GM12878 (cell line): ENCODE measurements around the gene CELF6. TPM values are rescaled to one million over a fixed set of nuclear protein-coding genes. Genes with fewer than 3 reads are reported as not detected.

Experiments used
- ATAC-seq: fragments of 200-7000 bp; cut with Tn5 transposase; 3 replicates; pipeline ENCODE4 v1.9.1; 2020; ENCODE audit warnings: mild to moderate bottlenecking, moderate library complexity
- BruUV-seq: library from RNA; stranded (reverse); fragments of 400-500 nt; replicated peaks from 2 replicates; lab custom pipeline; 2021; lab: Mats Ljungman, UMichigan
- CTCF ChIA-PET: fragments of 300-600 bp; sonication (Branson Sonifier 250); formaldehyde crosslinking; extraction: SDS; loops from one replicate; lab custom pipeline; 2021; ENCODE audit warnings: inconsistent platforms; lab: Yijun Ruan, JAX
- POLR2A ChIA-PET: fragments of 350-600 bp; formaldehyde crosslinking; extraction: SDS; loops from one replicate; lab custom pipeline; 2021; ENCODE audit warnings: inconsistent platforms; lab: Charles Lee
- RAD21 ChIA-PET: fragments of 300-600 bp; sonication (Branson Sonifier 250); formaldehyde crosslinking; loops from one replicate; lab custom pipeline; 2023; ENCODE audit warnings: antibody characterized with exemption; ENCODE audit not compliant: unreplicated experiment; lab: Charles Lee
- SMC1A ChIA-PET: fragments of 300-600 bp; sonication (Branson Sonifier 250); formaldehyde crosslinking; loops from one replicate; lab custom pipeline; 2023; ENCODE audit not compliant: unreplicated experiment, uncharacterized antibody; lab: Charles Lee
- DNase-seq: peaks from one replicate; pipeline ENCODE4 v3.0.0-alpha.2; 2011; ENCODE audit warnings: low read depth, low spot score
- FAIRE-seq: peaks from 3 replicates; lab custom pipeline; 2011; peaks lifted over from hg19 to GRCh38; lab: Jason Lieb, UNC
- H2AFZ ChIP-seq: 2 replicates; pipeline ENCODE4 v1.6.0; 2011; ENCODE audit warnings: low read depth, low read length, control low read depth; ENCODE audit not compliant: control insufficient read depth
- H3K27ac ChIP-seq: 2 replicates; pipeline ENCODE4 v1.5.1; 2011; ENCODE audit warnings: control low read depth; ENCODE audit not compliant: control insufficient read depth, insufficient read depth
- H3K27me3 ChIP-seq, 2 experiments: replicated peaks in 1 of 2; 2 replicates each; pipeline versions ENCODE4 v1.6.0 to v1.6.1; 2011; ENCODE audit warnings: low read length in 1 of 2; ENCODE audit not compliant: control insufficient read depth in 2 of 2, insufficient read depth in 2 of 2
- H3K36me3 ChIP-seq, 2 experiments: 2 replicates each; pipeline ENCODE4 v1.5.1; 2011; ENCODE audit warnings: low read length in 1 of 2; ENCODE audit not compliant: control insufficient read depth in 2 of 2, insufficient read depth in 2 of 2
- H3K4me1 ChIP-seq: 2 replicates; pipeline ENCODE4 v1.6.1; 2011; ENCODE audit warnings: mild to moderate bottlenecking, low read length, moderate library complexity, mixed read lengths; ENCODE audit not compliant: control insufficient read depth, insufficient read depth
- H3K4me2 ChIP-seq: 2 replicates; pipeline ENCODE4 v1.6.0; 2011; ENCODE audit warnings: control low read depth; ENCODE audit not compliant: control insufficient read depth, insufficient read depth
- H3K4me3 ChIP-seq: fragments of 200-600 bp; sonication (generic); 2 replicates; pipeline ENCODE4 v1.5.1; 2016
- H3K79me2 ChIP-seq: 2 replicates; pipeline ENCODE4 v1.6.0; 2011; ENCODE audit warnings: low read length; ENCODE audit not compliant: control insufficient read depth, insufficient read depth
- H3K9ac ChIP-seq: 2 replicates; pipeline ENCODE4 v1.8.0; 2011; ENCODE audit warnings: low read length, control low read depth, mixed read lengths; ENCODE audit not compliant: control insufficient read depth, insufficient read depth
- H3K9me3 ChIP-seq: replicated peaks from 3 replicates; pipeline ENCODE4 v1.5.1; 2011; ENCODE audit warnings: mild to moderate bottlenecking, low read length; ENCODE audit not compliant: control insufficient read depth, insufficient read depth
- H4K20me1 ChIP-seq: 2 replicates; pipeline ENCODE4 v1.6.0; 2011; ENCODE audit not compliant: control insufficient read depth, insufficient read depth
- CEBPB ChIP-seq, 2 experiments: fragments of 150-350 bp in 1 of 2; IDR thresholded peaks; 2 replicates each; pipeline ENCODE4 v1.6.1; 2012 to 2014; ENCODE audit warnings: low read depth in 2 of 2, low read length in 2 of 2, borderline replicate concordance in 1 of 2, inconsistent platforms in 1 of 2
- EED ChIP-seq: sonication (generic); IDR thresholded peaks from 2 replicates; pipeline ENCODE4 v1.6.1; 2016; ENCODE audit warnings: antibody characterized with exemption, low read depth
- IRF4 ChIP-seq: IDR thresholded peaks from 2 replicates; pipeline ENCODE4 v1.6.1; 2011; ENCODE audit warnings: low read depth, low read length
- SIN3A ChIP-seq: IDR thresholded peaks from 2 replicates; pipeline ENCODE4 v1.6.1; 2012; ENCODE audit warnings: low read depth, low read length, improper control_type of control experiment
- SREBF1 ChIP-seq: IDR thresholded peaks from 2 replicates; pipeline ENCODE4 v1.6.1; 2012; ENCODE audit warnings: mild to moderate bottlenecking, low read length
- YBX1 ChIP-seq: fragments of 450-650 bp; IDR thresholded peaks from 2 replicates; pipeline ENCODE4 v1.6.1; 2016; ENCODE audit warnings: antibody characterized with exemption
- WGBS: methylation state at CpG from one replicate; pipeline ENCODE4 v1.1.6; 2016; ENCODE audit warnings: low lambda C conversion rate; ENCODE audit not compliant: insufficient replicate concordance, insufficient coverage; ENCODE audit errors: missing lambda C conversion rate; 5-methylcytosine and 5-hydroxymethylcytosine counted together
- in situ Hi-C: fragments of 300-500 bp; cut with MboI; formaldehyde crosslinking; loops from 9 replicates; pipeline ENCODE4 v1.14.3; 2018; ENCODE audit warnings: mixed read lengths
- intact Hi-C: fragments of 100-400 bp; cut with micrococcal nuclease; formaldehyde crosslinking; loops from one replicate; pipeline ENCODE4 v1.14.2; 2022; ENCODE audit not compliant: unreplicated experiment
- polyA plus RNA-seq, 11 experiments: library from polyadenylated mRNA; depleted of rRNA in 4 of 11; unstranded in 6 of 11; stranded (reverse) in 5 of 11; fragments of >200 nt; fragmentation: Nextera tagmentation in 4 of 11; fragmentation: Illumina TruSeq in 1 of 11; extraction: Ambion mirVana in 4 of 11; extraction: Trizol in 1 of 11; gene quantifications; 1 replicate in 1 of 11; 2 replicates in 10 of 11; pipeline versions ENCODE4 v1.2.1 to v1.2.3, GENCODE V29; 2011 to 2016; ENCODE audit warnings: inconsistent platforms in 2 of 11, missing spikeins in 2 of 11, low read depth in 1 of 11
- total RNA-seq, 4 experiments: library from RNA; depleted of rRNA in 3 of 4; stranded (reverse); fragments of >200 nt in 3 of 4; fragmentation: Illumina TruSeq in 1 of 4; extraction: Trizol in 1 of 4; gene quantifications; 2 replicates each; pipeline versions ENCODE4 v1.2.1 to v1.2.3, GENCODE V29; 2013 to 2021
- TF ChIP-seq, protein P1 (sequence below): fragments of 450-650 bp; IDR thresholded peaks from 2 replicates; pipeline ENCODE4 v1.6.1; 2016; ENCODE audit warnings: mild to moderate bottlenecking, moderate library complexity, borderline replicate concordance
- TF ChIP-seq, protein P2 (sequence below): IDR thresholded peaks from 2 replicates; pipeline ENCODE4 v1.6.1; 2012; ENCODE audit warnings: low read depth, low read length, improper control_type of control experiment
- TF ChIP-seq, protein P3 (sequence below): IDR thresholded peaks from 2 replicates; pipeline ENCODE4 v1.6.1; 2012; ENCODE audit warnings: low read length, inconsistent platforms
- TF ChIP-seq, protein P4 (sequence below): fragments of 450-650 bp; IDR thresholded peaks from 2 replicates; pipeline ENCODE4 v1.6.1; 2016; ENCODE audit warnings: mild to moderate bottlenecking

The CELF6 gene
- total and polyA plus RNA-seq, 10 of the 15 experiments (the other 5 are each of a cell fraction or from before 2014, with no cell fraction given), result 0.06 to 0.54 (median 0.23) TPM; not detected in 1

DNA sequence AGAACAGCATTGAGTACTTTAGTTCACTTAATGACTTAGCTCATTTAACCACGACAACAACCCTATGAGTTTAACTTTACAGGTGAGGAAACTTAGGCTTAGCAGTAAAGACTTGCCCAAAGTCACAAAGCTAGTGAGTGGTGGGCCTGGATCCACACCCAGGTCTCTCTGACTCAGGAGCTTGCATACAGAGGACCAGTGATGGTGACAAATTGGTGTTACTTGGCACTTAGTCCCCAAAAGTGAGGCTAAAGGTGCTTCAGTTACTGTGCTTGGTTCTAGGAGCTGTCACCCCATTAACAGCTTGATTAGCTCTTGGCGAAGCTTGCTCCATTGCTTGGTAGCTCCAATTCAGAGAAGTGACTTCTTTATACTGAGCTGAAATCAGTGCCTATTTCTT lies 6.1 kb downstream of the CELF6 start (continued):
- TF ChIP-seq, protein P1, sequence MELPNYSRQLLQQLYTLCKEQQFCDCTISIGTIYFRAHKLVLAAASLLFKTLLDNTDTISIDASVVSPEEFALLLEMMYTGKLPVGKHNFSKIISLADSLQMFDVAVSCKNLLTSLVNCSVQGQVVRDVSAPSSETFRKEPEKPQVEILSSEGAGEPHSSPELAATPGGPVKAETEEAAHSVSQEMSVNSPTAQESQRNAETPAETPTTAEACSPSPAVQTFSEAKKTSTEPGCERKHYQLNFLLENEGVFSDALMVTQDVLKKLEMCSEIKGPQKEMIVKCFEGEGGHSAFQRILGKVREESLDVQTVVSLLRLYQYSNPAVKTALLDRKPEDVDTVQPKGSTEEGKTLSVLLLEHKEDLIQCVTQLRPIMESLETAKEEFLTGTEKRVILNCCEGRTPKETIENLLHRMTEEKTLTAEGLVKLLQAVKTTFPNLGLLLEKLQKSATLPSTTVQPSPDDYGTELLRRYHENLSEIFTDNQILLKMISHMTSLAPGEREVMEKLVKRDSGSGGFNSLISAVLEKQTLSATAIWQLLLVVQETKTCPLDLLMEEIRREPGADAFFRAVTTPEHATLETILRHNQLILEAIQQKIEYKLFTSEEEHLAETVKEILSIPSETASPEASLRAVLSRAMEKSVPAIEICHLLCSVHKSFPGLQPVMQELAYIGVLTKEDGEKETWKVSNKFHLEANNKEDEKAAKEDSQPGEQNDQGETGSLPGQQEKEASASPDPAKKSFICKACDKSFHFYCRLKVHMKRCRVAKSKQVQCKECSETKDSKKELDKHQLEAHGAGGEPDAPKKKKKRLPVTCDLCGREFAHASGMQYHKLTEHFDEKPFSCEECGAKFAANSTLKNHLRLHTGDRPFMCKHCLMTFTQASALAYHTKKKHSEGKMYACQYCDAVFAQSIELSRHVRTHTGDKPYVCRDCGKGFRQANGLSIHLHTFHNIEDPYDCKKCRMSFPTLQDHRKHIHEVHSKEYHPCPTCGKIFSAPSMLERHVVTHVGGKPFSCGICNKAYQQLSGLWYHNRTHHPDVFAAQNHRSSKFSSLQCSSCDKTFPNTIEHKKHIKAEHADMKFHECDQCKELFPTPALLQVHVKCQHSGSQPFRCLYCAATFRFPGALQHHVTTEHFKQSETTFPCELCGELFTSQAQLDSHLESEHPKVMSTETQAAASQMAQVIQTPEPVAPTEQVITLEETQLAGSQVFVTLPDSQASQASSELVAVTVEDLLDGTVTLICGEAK, result no peak
- TF ChIP-seq IRF4, result no peak
- TF ChIP-seq YBX1, result no peak
- TF ChIP-seq SIN3A, result no peak
- TF ChIP-seq, all 136 proteins: peak for 0

DNA sequence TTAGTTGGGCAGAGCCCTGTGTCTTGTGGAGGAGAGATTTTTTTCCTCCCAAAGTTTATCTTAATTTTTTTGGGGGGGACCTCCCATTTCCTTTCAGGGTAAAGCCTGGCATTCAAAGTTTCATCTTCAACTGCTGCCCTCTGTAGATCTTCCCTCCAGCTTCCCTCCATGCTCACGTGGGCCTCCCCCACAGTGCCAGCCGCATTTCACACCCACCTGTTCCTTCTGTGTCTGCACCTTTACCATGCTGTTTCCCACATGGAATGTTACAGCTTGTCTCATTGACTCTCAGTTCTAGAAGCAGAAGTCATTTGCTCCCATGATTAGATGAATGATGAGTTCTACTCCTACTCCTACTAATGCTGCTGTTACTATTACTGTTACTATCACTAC lies 6.5 kb downstream of the CELF6 start:
- Histone ChIP-seq H3K4me2 (no peak overlapping the region), H3K27me3 (no peaks in the 10 kb centered on the region), H3K4me3 (no peak overlapping the region), H3K9me3 (no peaks in the 10 kb centered on the region), H3K27ac (no peak overlapping the region), H3K79me2 (no peaks in the 10 kb centered on the region), H2AFZ (no peak overlapping the region), H3K36me3 (no peaks in the 10 kb centered on the region), H3K9ac (no peak overlapping the region), H4K20me1 (no peaks in the 10 kb centered on the region), H3K4me1 (no peaks in the 10 kb centered on the region)
- ATAC-seq, result no peak
- no peak for FAIRE-seq
- 6% methylated on average over 2 of the region's 2 CpGs for WGBS
- ChIA-PET SMC1A (interaction anchor here (0.6 to 3.7 kb wide), 11 partner anchors 10 to 287 kb away, joined by 3 to 15 read pairs (median 4); partner anchors contain the start of gene HEXA), RAD21 (interaction anchor here (0.7 to 2.0 kb wide), 9 partner anchors 10 to 358 kb away, joined by 3 to 8 read pairs (median 4); partner anchors contain the start of gene HEXA), CTCF (interaction anchor here (0.7 to 3.3 kb wide), 27 partner anchors 8 to 973 kb away, joined by 3 to 39 read pairs (median 4); partner anchors contain the start of gene ARIH1), POLR2A (interaction anchor here (1.2 kb wide), 1 partner anchor 8 kb away, joined by 3 read pairs; no protein-coding TSS in a partner anchor)
- in situ Hi-C loops (loop anchor here (5.0 kb wide), 1 partner anchor 359 kb away; no protein-coding TSS in a partner anchor), intact Hi-C loops (loop anchor here (5.0 kb wide), 1 partner anchor 219 kb away; no protein-coding TSS in a partner anchor)
- no peak for DNase-seq
- no TSS peak for BruUV-seq
- TF ChIP-seq, protein P2, sequence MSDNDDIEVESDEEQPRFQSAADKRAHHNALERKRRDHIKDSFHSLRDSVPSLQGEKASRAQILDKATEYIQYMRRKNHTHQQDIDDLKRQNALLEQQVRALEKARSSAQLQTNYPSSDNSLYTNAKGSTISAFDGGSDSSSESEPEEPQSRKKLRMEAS, result no peak
- TF ChIP-seq, protein P3, sequence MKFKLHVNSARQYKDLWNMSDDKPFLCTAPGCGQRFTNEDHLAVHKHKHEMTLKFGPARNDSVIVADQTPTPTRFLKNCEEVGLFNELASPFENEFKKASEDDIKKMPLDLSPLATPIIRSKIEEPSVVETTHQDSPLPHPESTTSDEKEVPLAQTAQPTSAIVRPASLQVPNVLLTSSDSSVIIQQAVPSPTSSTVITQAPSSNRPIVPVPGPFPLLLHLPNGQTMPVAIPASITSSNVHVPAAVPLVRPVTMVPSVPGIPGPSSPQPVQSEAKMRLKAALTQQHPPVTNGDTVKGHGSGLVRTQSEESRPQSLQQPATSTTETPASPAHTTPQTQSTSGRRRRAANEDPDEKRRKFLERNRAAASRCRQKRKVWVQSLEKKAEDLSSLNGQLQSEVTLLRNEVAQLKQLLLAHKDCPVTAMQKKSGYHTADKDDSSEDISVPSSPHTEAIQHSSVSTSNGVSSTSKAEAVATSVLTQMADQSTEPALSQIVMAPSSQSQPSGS, result no peak
- TF ChIP-seq SREBF1 (no peak), CEBPB (IDR thresholded peaks at IDR 0.05; ENCODE audit: borderline replicate concordance in 1 of 2, low read depth in 2 of 2, low read length in 2 of 2) (no peak), EED (no peak)
- TF ChIP-seq, protein P4, sequence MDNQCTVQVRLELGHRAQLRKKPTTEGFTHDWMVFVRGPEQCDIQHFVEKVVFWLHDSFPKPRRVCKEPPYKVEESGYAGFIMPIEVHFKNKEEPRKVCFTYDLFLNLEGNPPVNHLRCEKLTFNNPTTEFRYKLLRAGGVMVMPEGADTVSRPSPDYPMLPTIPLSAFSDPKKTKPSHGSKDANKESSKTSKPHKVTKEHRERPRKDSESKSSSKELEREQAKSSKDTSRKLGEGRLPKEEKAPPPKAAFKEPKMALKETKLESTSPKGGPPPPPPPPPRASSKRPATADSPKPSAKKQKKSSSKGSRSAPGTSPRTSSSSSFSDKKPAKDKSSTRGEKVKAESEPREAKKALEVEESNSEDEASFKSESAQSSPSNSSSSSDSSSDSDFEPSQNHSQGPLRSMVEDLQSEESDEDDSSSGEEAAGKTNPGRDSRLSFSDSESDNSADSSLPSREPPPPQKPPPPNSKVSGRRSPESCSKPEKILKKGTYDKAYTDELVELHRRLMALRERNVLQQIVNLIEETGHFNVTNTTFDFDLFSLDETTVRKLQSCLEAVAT, result no peak
- TF ChIP-seq, protein P1, result no peak
